ENCODE data around the gene MS4A15.
"Not testable (repeated sequence)": the region's sequence is repeated elsewhere in the genome, so short reads cannot be mapped to it uniquely, and the experiment has no call there.

The MS4A15 gene, protein sequence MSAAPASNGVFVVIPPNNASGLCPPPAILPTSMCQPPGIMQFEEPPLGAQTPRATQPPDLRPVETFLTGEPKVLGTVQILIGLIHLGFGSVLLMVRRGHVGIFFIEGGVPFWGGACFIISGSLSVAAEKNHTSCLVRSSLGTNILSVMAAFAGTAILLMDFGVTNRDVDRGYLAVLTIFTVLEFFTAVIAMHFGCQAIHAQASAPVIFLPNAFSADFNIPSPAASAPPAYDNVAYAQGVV

DNA sequence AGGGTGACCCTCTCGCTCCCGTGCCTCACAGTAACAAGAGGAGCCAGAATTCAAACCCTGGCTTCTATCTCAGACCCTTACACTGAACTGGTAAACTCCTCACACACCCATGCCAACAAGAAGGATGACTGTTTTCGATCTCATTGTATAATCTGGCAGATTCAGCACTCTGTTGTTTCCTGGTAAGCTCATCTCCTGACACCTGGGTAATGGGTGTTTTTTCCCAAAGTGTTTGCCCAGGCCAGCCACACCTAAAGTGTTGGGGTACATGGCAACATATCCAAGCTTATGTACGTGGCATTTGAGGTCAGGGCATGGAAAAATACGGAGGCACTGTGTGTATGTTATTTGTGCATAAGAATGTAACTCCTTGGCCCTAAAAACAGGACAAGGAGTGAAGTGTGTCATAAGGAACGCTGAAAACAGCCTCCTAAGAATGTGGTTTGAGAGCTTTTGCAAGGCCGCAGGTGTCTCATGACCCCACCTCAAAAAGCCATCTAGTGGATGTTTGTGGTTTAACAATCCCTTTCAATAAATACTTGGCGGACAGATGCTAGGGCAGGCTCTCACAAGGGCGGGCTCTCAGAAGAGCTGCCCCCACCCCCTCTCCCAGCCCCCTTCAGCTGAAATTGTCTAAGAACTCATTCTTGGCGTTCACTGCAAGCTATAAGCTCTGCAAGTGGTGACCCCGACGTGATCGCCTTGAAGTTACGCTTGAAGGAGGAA lies at the start of gene MS4A15:
TSS of gene MS4A15 (plus strand) at position 561 of the 726 bp plus-strand sequence. CDS start 6,867 bp downstream, outside the sequence.
- DNase-seq (ENCODE audit: low read depth in 3 of 3): no peak

DNA sequence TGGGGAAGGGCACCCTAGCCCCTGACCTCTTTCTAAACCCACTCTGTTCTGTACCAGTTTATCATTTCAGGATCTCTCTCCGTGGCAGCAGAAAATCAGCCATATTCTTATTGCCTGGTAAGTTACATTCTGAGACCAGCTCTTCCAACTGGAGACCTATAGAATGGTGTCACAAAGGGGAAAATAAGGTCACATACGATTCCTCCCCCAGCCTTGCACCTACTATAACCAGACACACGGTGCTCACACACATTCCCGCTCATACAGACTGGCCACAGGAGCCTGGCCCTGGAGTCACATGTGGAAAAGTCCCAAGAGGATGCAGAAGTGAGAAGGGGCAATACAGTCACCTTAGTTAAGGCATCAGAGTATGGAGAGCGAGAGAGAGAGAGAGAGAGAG lies 49.7 kb upstream of the MS4A15 start:
- DNase-seq (ENCODE audit: low read depth in 3 of 3): no peak

DNA sequence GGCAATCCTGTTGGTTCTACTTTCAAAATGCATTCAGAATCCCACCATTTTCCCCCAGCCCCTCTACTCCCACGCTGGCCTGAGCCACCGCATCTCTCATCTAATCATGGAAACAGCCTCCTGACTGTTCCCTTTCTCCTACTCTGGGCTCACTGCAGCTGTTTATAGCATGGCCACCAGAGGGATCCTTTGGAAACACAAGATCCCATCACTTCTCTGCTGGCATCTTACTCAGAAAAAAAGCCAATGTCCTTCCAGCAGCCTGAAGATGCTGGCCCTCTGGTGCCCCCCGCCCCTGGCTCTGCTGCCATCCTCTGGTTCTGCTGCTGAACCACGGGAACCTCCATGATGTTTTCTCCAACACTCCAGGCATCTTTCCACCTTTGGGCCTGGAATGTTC lies 46.2 kb upstream of the MS4A15 start:
- DNase-seq (ENCODE audit: low read depth in 3 of 3): no peak

DNA sequence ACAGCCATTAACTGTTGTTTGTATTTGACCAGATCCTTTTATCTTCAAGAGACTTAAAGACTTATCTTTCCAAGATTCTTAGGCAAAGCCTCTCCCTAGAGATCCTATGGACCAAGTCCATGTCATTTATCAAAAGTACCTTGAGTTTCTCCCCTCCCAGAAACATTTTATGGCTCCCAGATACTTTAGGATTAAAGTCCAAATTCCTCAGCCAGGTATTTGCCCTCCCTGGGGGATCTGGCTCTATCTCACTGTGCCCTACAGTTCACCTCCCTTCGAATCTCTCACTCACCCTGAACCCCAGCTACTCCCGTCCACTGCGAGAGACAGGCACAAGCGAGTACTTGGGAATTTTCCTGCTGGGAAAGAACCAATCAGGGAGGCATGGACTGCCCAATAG lies 45.4 kb upstream of the MS4A15 start:
- DNase-seq (ENCODE audit: low read depth in 3 of 3): no peak

DNA sequence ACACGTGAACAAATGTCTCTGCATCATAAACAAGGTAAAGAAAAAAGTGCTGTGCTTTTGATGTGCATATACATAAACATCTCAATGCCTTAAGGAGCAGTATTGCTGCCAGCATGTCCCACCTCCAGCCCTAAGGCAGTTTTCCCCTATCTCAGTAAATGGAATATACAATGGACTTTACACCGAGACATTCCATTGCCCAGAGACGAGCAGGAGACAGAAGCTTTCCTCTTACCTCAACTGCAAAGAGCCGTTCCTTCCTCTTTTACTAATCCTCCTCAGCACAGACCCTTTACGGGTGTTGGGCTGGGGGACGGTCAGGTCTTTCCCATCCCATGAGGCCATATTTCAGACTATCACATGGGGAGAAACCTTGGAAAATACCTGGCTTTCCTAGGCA lies 43.2 kb upstream of the MS4A15 start:
- DNase-seq (ENCODE audit: low read depth in 3 of 3): not testable (repeated sequence)

DNA sequence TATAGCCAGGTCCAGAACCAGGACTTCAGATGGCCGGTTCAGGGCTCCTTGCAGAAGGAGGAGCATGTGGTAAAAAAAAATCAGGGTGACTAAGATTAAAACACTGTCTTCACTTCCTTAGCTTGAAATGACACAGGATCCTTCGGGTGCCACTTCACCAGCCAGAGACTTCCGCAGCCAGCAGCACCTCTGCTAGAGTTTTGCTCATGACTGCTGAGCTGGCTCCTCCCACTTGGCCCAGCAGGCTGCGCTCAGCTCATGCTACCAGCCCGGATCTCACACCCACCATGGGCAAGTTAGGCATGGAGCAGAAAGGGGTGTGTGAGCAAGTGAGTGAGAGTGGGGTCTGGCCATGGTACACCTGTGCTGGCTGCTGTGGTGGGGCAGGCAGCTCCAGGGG lies 38.7 kb upstream of the MS4A15 start:
- no peak for DNase-seq (ENCODE audit: low read depth in 3 of 3)

DNA sequence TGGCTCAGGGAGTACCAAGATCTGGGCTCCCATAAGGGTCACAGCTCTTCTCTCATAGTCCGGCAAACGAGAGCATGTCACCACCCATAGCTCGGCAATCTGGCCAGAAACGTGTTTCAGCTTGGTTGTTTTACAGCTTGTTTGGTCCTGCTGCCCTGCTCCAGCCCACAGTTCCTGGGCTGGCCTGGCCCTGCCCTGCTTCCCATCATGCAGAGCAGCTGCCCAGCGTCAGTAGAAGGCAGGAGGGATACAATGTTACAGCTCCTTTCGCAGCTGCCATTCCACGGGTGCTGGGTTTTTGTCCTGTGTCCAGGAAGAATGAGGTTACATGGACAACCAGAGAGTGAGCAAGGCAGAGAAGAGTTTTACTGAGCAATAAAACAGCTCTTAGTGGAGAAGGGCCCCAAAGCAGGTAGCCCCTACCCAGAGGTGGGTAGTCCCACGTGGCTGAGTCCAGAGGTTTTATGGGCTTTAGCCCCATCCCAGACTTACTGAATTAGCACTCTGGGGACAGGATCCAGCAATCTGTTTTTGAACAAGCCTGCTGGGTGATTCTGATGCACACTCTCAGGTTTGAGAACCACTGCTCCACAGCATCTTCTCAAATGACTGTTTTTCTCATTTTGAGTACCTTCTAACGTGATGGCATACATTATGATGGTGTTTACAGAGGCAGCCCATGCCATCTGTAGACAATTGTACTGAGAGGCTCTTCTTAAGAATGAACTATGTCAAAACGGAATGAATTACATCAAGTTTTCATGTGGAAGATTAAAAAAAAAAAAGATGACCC lies 37.9 kb upstream of the MS4A15 start:
- no peak for DNase-seq (ENCODE audit: low read depth in 3 of 3)

DNA sequence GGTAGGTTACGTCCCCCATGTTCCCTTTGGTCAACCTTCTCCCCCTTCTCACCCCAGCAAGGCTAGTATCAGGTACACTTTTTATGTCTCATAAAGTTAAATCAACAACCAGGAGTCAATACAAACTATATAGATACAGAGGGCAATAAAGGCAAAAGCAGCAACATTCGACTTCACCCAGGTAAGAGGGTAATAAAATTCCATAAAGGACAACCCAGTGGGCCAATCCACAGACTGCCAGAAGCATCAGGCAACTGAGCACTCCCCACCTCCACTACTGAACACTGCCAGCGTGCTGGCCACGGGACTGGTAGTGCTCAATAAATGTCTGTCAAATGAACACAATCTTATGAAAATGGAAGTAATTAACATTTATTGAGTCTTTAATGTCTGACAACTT lies 37.3 kb upstream of the MS4A15 start:
- no peak for DNase-seq (ENCODE audit: low read depth in 3 of 3)

DNA sequence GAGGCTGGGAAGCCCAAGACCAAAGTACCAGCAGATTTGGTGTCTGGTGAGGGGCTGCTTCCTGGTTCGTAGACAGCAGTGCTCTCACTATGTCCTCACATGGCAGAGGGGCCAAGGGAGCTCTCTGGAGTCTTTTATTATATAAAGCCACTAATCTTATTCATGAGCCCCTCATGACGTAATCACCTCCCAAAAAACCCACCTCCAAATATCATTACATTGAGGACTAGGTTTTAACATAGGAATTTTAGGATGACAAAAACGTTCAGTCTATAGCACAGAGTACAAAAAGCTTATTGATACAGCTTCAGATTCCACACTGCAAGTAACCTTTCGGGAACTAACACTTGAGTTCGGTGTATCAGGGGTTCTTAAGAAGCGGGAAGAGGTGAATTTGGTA lies 36.2 kb upstream of the MS4A15 start:
- DNase-seq (ENCODE audit: low read depth in 3 of 3): no peak

DNA sequence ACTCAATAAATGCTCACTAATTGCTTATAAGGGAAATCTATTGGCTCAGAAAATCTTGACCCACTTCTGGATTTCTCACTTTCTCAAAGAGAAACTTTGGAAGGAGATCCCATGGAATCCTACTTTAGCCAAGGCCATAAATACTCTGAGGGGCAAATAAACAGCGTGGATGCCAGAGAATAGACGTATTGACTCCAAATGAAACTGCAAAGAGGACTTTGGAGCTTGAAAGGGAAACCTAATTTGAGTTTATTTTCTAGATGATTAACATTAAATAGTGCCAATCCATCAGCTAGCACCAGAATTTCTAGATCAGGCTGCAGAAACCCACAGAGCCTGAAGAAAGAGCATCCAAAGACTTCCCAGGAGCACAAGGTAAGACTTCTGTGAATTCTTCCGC lies 32.2 kb upstream of the MS4A15 start, which contains the start of gene MS4A18:
TSS of gene MS4A18 (plus strand) at position 301 of the 400 bp plus-strand sequence.
- DNase-seq (ENCODE audit: low read depth in 3 of 3): no peak

DNA sequence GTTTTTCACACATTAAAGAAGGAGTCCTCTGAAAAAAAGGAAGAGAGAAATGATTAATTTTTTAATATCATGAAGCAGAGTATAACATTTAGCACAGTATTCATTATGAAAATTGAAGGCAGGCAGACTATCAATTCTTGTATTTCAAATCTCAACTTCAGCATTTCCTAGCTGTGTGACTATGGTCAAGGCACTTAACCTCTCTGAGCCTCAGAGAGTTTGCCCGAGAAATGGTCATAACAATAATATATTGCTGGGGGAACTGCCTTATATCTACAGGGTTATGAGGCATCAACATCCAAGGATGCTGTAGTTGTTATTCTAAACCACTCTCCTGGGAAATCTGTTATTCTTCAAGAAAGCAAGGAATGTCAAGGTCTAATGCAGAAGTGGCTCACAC lies 31.1 kb upstream of the MS4A15 start:
- no peak for DNase-seq (ENCODE audit: low read depth in 3 of 3)

DNA sequence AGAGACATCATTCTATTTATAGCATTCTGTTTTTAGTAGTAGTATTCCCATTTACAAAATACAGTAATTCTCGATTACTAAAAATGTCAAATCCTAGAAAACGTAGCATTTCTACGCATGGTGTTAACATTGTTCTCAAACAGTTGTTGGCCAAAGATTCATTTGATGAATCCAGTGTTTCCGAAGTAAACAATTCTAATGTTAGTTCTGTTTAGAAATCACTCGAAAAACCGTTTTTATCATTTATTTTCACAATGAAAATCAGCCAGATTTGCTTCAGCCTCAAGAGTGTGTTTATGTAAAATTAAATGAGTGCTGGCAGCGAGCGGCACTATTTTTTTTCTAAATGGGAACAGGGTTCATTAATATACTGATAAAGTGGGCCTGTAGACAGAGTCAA lies 25.1 kb upstream of the MS4A15 start:
- DNase-seq (ENCODE audit: low read depth in 3 of 3): no peak

DNA sequence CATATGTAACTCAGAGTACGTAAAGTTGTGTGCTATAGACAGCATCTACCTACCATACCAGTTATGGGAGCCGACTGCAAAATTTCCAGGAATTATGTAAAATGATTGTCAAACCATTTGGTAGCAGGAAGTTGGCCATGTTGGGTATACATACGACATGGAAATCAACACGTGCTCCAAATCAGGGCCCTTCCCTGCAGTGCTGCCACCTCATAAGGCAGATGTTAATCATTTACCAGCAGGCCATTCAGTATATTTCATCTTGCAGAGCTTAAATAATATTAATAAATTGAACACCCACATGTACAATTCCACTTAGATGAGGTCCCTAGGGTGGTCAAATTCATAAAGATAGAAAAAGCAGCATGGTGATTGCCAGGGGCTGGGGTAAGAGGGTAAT lies 22.4 kb upstream of the MS4A15 start:
- no peak for DNase-seq (ENCODE audit: low read depth in 3 of 3)

DNA sequence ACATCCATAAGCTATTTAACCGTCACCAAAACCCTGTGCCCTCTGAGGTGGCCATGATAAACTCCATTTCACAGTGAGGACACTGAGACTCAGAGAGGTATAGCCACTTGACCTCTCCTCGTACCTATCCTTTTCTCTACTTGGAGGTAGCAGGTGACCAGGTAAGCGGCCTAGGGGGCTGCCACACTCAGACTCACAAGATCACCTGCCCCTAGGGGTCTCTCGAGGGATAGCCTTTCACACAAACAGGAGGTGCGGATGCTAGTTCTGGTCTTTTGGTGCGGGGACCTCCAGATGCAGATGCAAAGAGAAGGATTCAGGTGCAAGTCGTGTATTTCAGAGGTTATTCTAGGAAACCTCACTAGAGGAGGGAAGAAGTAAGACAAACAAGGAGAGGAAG lies 17.6 kb upstream of the MS4A15 start:
- no peak for DNase-seq (ENCODE audit: low read depth in 3 of 3)

DNA sequence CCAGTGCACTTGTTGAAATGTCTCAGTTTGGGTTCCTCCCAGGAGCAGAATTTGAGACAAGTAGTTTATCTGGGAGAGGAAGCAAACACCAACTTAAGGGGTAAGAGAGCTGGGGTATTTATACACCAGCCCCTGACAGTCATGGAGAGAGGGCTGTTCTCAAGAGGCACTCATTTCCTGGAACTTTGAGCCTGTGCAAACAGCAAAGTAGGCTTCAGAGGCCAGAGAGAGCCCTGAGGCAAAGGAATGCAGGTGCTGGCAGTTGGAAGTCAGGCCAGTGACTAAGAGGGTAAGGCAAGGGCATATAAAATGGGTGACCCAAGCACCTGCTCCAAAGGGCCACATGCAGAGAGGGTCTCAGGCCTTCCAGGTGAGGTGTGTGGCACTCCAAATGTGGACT lies 16.1 kb upstream of the MS4A15 start:
- DNase-seq (ENCODE audit: low read depth in 3 of 3): no peak

DNA sequence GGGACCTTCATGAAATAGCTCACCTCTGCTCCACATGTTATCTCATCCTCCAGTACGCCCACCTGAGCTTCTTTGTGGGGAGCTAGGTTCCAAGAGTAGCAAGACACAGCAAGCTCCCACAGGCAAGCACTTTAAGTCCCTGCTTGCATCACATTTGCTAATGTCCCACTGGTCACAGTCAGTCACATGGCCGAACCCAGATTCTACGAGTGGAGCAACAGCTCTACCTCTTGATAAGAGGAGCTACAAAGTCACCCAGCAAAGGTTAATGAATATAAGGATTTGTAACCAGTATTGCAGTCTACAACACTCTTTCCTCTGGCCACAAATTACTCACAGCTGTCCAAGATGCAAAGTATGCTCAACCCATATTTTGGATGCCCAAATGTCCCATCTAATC lies 15.2 kb upstream of the MS4A15 start:
- DNase-seq (ENCODE audit: low read depth in 3 of 3): no peak

DNA sequence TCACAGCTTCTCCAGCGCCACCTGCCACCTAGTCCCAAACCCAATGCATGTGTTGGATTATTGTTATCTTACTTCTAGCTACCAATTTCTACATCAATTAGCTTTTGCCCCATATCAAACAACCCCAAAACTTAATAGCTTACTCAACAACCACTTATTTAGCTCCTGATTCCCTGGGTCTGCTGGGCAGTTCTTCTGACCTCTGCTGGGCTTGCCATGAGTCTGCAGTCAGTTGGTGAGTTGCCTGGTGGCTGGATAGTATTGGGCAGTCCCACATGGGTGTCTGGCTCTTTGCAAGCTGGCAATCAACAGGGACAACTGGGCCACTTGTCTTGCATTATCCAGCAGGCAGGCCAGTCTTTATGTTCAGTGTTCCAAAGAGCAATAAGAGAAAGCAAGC lies 13.6 kb upstream of the MS4A15 start:
- DNase-seq (ENCODE audit: low read depth in 3 of 3): no peak

DNA sequence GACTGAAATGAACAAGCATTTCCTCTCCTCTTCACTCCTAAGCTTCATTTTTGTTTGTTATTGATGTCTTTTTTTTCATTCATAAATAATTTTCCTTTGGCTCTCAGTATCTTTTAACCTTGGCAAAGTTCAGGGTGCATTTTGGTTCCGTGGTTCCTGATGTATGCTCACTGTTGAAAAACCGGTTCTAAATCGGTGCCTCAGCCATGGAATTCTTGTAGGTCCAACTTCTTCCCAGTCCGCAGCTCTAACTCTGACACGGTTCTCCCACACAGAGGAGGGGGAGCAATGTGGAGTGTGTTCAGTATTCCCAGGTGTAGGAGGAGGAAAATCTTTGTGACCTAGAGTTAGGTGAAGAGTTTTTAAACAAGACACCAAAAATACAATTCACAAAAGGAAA lies 12.6 kb upstream of the MS4A15 start:
- DNase-seq (ENCODE audit: low read depth in 3 of 3): no peak

DNA sequence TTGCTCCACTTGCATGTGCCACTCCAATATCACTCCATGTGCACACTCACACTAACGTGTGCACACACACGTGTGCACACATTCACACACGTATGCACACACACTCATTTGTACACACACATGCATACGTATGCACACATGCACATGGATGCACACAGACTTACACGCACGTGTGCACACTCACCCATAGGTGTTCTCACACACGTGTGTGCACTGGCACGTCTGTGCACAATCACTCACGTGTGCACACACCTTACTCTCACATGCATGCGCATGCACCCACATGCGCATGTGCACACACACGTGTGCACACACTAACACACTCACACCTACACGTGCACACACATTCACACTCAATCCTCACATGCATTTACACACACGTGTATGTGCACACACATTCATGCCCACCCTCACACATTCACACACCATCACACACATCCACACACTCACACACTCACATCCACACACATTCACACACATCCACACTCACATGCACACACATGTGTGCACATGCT lies 9.3 kb upstream of the MS4A15 start:
- DNase-seq (ENCODE audit: low read depth in 3 of 3): no peak

DNA sequence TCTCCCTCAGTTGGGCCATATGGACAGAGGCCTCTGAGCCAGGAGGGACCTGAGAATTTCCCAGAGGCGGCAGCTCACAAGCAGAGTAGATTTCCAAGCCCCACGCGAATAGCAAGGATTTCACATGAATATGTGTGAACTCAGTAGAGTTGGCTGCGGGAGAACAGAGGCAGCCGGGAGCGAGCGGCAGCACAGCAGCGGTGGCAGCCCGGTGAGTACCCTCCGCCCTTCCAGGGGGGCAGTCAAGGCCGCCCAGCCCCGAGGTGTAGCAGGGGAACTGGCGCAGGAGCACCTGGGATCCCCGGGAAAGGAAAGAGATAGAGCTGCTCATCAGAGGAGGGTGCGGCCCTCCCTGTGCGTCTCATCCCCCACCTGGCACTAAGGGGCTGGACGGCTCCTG lies 8.4 kb upstream of the MS4A15 start:
- no peak for DNase-seq (ENCODE audit: low read depth in 3 of 3)

DNA sequence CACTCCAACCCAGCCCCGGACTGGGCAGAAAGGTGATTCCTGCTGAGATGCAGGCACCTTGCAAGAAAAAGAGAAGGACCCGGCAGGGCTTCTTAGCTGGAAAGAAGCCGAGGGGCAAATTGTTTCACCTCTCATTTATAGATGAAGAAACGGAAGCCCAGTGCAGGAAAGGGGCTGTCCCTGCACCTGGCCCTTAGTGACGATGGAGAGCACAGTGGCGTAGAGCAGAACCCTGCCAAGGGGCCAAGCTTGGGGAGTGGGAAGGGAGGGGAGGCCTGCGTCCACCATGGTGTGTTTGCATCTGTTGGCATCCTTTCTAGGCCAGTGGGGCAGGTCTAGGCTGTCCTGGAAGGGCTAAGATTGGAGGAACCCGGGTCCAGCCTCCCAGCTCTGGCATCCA lies 7.8 kb upstream of the MS4A15 start:
- no peak for DNase-seq (ENCODE audit: low read depth in 3 of 3)

DNA sequence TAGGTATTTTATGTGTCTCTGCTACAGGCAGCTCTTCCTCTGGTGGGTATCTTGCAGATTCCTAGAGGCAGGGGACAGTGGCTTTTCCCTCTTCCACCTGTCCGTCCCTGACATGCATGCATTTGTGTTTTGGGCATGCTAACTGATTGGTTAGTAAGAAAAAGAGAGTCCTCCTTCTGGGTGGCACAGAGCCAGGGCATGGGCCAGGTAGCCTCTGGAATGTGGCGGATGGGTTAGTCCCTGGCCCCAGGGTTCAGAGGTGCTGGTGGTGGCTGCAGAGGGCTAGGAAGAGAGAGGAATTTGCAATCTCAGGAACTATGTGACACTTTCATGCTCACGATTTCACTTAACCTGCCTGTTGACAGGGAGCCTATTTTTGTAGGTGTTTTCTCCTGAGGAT lies 5.8 kb upstream of the MS4A15 start:
- DNase-seq (ENCODE audit: low read depth in 3 of 3): no peak

DNA sequence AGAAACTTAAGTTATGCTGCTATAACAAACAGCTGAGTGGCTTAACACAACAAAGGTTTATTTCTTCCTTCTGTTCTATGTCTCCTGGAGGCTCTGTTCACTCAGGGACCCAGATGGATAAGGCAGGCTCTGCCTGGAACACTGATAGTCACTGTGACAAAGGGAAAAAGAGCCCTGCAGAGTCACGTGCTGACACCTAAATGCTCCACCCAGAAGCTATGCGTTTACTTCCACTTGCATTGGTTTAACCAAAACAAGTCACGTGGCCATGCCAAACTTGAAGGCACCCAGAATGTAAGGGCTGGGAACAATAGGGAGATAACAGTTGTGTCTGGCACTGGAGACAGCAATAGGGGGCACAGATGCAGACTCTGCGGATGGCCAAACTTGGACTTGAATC lies 3.4 kb upstream of the MS4A15 start:
- no peak for DNase-seq (ENCODE audit: low read depth in 3 of 3)

All from stimulated activated CD4-positive, alpha-beta T cell treated with anti-CD3 and anti-CD28 coated beads, TNF-alpha, amount 100 ng/mL, for 24 hours (primary cell).